ENCODE measurements around the gene PGBD1.

The PGBD1 gene, protein sequence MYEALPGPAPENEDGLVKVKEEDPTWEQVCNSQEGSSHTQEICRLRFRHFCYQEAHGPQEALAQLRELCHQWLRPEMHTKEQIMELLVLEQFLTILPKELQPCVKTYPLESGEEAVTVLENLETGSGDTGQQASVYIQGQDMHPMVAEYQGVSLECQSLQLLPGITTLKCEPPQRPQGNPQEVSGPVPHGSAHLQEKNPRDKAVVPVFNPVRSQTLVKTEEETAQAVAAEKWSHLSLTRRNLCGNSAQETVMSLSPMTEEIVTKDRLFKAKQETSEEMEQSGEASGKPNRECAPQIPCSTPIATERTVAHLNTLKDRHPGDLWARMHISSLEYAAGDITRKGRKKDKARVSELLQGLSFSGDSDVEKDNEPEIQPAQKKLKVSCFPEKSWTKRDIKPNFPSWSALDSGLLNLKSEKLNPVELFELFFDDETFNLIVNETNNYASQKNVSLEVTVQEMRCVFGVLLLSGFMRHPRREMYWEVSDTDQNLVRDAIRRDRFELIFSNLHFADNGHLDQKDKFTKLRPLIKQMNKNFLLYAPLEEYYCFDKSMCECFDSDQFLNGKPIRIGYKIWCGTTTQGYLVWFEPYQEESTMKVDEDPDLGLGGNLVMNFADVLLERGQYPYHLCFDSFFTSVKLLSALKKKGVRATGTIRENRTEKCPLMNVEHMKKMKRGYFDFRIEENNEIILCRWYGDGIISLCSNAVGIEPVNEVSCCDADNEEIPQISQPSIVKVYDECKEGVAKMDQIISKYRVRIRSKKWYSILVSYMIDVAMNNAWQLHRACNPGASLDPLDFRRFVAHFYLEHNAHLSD

DNA sequence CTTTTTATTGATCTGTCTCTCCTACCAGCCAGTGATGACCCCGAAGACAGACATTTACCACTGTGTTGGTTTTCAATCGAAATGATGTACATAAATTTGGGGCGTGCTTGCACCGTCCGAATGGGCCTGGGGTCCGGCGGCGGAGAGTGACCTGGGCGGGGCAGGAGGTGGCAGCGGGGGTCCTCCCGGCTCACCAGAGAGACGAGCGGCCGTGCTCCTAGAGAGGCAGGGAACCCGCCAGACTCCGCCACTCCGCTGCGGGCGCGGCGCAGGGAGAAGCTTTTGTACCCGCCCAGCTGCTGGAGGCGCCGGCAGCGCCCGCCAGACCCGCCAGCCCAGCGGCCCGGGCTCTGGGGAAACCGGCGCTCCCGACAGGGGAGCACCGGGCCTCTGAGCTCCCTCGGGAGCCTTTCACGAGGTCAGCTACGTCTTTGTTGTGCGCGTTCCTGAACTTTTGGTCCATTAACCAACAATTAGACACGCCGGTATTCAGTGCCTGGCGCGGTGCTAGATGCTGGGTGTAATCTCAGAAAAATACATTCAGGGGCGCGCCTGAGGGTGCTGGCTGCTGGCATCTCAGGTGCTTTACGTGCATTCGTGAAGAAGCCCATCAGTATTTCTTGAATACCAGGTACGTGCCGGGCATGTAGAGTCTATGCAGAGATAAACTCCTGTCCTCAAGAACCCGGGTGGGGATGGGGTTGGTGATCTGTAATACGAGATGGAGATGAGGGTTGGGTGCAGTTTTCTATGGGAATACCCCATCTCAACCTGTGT is at the start of gene PGBD1:
Gene PGBD1, plus strand, starts transcription at position 285 of the 777 bp plus-strand sequence. CDS start 2,242 bp downstream, outside the sequence.
- TF ChIP-seq, protein P1, sequence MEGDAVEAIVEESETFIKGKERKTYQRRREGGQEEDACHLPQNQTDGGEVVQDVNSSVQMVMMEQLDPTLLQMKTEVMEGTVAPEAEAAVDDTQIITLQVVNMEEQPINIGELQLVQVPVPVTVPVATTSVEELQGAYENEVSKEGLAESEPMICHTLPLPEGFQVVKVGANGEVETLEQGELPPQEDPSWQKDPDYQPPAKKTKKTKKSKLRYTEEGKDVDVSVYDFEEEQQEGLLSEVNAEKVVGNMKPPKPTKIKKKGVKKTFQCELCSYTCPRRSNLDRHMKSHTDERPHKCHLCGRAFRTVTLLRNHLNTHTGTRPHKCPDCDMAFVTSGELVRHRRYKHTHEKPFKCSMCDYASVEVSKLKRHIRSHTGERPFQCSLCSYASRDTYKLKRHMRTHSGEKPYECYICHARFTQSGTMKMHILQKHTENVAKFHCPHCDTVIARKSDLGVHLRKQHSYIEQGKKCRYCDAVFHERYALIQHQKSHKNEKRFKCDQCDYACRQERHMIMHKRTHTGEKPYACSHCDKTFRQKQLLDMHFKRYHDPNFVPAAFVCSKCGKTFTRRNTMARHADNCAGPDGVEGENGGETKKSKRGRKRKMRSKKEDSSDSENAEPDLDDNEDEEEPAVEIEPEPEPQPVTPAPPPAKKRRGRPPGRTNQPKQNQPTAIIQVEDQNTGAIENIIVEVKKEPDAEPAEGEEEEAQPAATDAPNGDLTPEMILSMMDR (IDR thresholded peaks at IDR 0.05; ENCODE audit: insufficient read depth, missing control alignments) = no peak
- FAIRE-seq = no peak
- peak; percentile 41 for DNase-seq (ENCODE audit: insufficient read length, low spot score)

DNA sequence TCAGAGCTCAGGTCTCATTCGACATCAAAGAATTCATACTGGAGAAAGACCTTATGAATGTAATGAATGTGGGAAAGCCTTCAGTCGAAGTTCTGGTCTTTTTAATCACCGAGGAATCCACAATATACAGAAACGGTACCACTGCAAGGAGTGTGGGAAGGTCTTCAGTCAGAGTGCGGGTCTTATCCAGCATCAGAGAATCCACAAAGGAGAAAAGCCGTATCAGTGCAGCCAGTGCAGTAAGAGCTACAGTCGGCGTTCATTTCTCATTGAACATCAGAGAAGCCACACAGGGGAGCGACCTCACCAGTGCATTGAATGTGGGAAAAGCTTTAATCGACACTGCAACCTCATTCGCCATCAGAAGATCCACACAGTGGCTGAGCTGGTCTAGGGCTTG is 48.6 kb upstream of the PGBD1 start:
- DNase-seq (ENCODE audit: insufficient read length, low spot score) (no peak), FAIRE-seq (no peak)
- TF ChIP-seq, protein P1 (IDR thresholded peaks at IDR 0.05; ENCODE audit: insufficient read depth, missing control alignments) = no peak

DNA sequence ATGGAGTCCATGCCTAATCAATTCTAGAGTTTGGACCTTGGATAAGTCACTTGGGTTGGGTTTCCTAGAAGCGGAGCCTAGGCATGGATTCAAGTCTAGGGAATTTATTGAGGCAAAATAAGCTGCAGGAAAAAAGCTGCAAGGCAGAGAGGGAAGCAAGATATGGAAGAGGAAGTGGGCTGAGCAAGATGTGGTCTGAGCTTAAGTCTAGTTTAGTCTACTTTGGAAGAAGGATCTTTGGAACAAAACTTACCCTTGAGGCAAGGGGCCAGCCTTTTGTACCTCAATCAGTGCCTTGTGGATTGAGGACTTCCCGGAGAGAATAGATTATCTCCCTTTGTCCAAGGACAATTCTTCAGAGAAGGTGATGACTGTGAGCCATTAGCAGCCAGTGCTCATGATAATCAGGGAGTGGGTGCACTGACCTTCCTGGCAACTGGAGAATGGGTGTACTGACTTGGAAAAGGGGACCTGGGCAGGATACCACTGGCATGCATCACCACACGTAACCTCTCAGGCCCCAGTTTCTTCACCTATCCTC is 45.4 kb upstream of the PGBD1 start:
- TF ChIP-seq, protein P1 (IDR thresholded peaks at IDR 0.05; ENCODE audit: insufficient read depth, missing control alignments) = no peak
- no peak for FAIRE-seq
- DNase-seq (ENCODE audit: insufficient read length, low spot score) = no peak

DNA sequence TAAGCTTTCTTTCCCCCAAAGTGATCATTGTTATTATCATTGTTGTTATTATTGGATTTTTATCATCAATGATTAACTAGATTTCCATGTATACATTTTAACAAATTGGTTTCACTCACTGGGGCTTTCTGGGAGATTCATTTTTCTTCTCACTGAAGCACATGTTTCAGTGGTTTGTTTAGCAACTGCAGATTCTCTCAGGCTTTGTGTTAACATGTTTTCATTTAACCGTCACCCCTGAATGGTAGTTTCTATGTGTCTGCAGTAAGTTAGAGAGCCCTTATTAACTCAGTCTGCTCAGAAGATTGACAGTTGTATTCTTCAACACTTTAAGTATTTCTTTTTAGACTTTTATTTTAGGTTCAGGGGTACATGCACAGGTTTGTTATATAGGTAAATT is 41.7 kb upstream of the PGBD1 start:
- no peak for FAIRE-seq
- no peak for DNase-seq (ENCODE audit: insufficient read length, low spot score)
- TF ChIP-seq, protein P1 (IDR thresholded peaks at IDR 0.05; ENCODE audit: insufficient read depth, missing control alignments) = no peak

DNA sequence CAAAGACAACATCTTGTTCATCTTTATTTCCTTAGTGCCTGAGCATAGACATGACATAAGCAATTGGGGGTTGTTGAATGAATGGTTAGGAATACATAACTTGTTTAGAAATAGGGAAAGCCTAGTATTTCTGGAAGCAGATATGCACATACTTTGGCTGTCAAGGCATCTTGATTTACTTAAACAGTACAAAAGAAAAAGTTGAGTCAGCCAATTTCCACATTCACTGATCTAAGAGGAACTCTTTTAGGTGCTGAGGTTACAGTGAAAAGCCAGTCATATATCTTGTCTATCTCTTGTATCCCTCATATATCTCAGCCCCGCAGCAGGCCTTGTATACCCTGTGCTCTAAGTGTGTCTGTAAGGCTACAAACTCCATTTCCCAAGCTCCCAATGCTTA is 40.9 kb upstream of the PGBD1 start:
- TF ChIP-seq, protein P1 (IDR thresholded peaks at IDR 0.05; ENCODE audit: insufficient read depth, missing control alignments) = no peak
- FAIRE-seq = no peak
- DNase-seq (ENCODE audit: insufficient read length, low spot score) = no peak

DNA sequence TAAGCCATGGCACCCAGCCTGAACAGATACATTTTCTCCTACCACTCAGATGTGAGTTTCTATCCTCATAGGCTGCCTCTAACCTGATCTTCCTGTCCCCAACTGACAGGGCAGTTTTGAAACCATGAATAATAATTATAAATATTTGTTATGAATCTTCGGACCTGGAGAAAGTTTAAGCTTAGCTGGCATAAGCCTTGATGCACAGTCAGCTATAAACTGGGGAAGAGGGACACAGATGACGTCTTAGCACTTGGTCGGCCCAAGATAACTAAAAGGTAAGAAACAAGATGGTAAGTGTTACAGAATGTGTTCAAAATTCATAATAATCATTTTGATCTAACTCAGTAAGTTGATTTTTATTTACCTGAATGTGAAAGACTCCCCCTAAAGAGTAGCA is 37.4 kb upstream of the PGBD1 start:
- no peak for FAIRE-seq
- no peak for DNase-seq (ENCODE audit: insufficient read length, low spot score)

More for the DNA sequence above, 37.4 kb upstream of the PGBD1 start:
- TF ChIP-seq, protein P1 (IDR thresholded peaks at IDR 0.05; ENCODE audit: insufficient read depth, missing control alignments) = no peak

Data from D721Med (cell line).